Lower lobe of right lung (tissue), 2 donors: ENCODE results near the gene UBTF. TPM values are rescaled to one million over a fixed set of nuclear protein-coding genes. Genes with fewer than 3 reads are reported as not detected.

Source experiments
- ATAC-seq, 2 donors: fragments of 200-7000 bp; cut with Tn5 transposase; one replicate each; pipeline ENCODE4 v1.9.1; 2020 to 2022; ENCODE audit warnings: mild to moderate bottlenecking in 2 of 2, moderate library complexity in 2 of 2
- DNase-seq: peaks from one replicate; pipeline ENCODE4 v3.0.0-alpha.2; 2020
- H3K27ac ChIP-seq: fragments of 200-600 bp; one replicate; pipeline ENCODE4 v1.8.0; 2022
- H3K27me3 ChIP-seq: fragments of 200-600 bp; one replicate; pipeline ENCODE4 v1.8.0; 2022; ENCODE audit warnings: low read depth
- H3K36me3 ChIP-seq: fragments of 200-600 bp; one replicate; pipeline ENCODE4 v1.8.0; 2022; ENCODE audit warnings: mild to moderate bottlenecking
- H3K4me1 ChIP-seq: fragments of 200-600 bp; one replicate; pipeline ENCODE4 v1.8.0; 2022
- H3K4me3 ChIP-seq: fragments of 200-600 bp; one replicate; pipeline ENCODE4 v1.8.0; 2022; ENCODE audit warnings: mild to moderate bottlenecking
- H3K9me3 ChIP-seq: fragments of 200-600 bp; one replicate; pipeline ENCODE4 v1.8.0; 2022
- CTCF ChIP-seq: fragments of 200-600 bp; IDR thresholded peaks from one replicate; pipeline ENCODE4 v1.8.0; 2022; ENCODE audit warnings: antibody characterized with exemption, mild to moderate bottlenecking
- intact Hi-C: fragments of 100-400 bp; cut with DNase I; formaldehyde crosslinking; loops from one replicate; pipeline ENCODE4 v1.11.0; 2022
- total RNA-seq: library from RNA; stranded (reverse); fragmentation: NEBNext Ultra II Directional; extraction: Animal tissue kit (Norgen Biotek cat#: 25700); gene quantifications from one replicate; pipeline ENCODE4 v1.2.1, GENCODE V29; 2021
- donor health status: DM: no; HTN: yes; CAD: no; lungs with severe emphysema.

The UBTF gene
- total RNA-seq, 1 donor from 2014 or later, result 56.7 TPM

GRCh38 chr17:44223541-44224071, 4.1 kb upstream of the UBTF start:
- Histone ChIP-seq H3K4me3 (no peak overlapping the region), H3K27ac (no peak overlapping the region), H3K4me1 (peaks cover 18% of the 10 kb centered on the region), H3K36me3 (no peaks in the 10 kb centered on the region), H3K9me3 (no peaks in the 10 kb centered on the region), H3K27me3 (no peaks in the 10 kb centered on the region)
- DNase-seq (no peak), ATAC-seq (no peak)
- TF ChIP-seq CTCF, result no peak
- intact Hi-C loops, result no loop called here

GRCh38 chr17:44222112-44222869, 2.8 kb upstream of the UBTF start:
- no peaks in the 10 kb centered on the region for H3K9me3 ChIP-seq
- intact Hi-C loops, result no loop called here
- peaks cover 28% of the 10 kb centered on the region for H3K4me1 ChIP-seq
- ATAC-seq, result peak; percentile 57
- H3K27me3 ChIP-seq, result no peaks in the 10 kb centered on the region
- peaks cover 5% of the 10 kb centered on the region for H3K36me3 ChIP-seq
- TF ChIP-seq CTCF, result peak; percentile 17
- peak; percentile 84 for DNase-seq
- H3K4me3 ChIP-seq, result peak overlapping the region; percentile 97
- H3K27ac ChIP-seq, result peak overlapping the region; percentile 96

- H3K36me3 ChIP-seq, result peaks cover 10% of the 10 kb centered on the region
- ATAC-seq, result peak in 1 of 2 donors; percentile 0
- peak overlapping the region; percentile 96 for H3K27ac ChIP-seq
- no peaks in the 10 kb centered on the region for H3K27me3 ChIP-seq
- intact Hi-C loops, result no loop called here
- TF ChIP-seq CTCF, result no peak
- peak overlapping the region; percentile 97 for H3K4me3 ChIP-seq
- no peak for DNase-seq
- H3K4me1 ChIP-seq, result peaks cover 33% of the 10 kb centered on the region
- H3K9me3 ChIP-seq, result no peaks in the 10 kb centered on the region
Measured at GRCh38 chr17:44221862-44222111, 2.3 kb upstream of the UBTF start.

GRCh38 chr17:44221084-44221861, 1.8 kb upstream of the UBTF start:
- intact Hi-C loops, result no loop called here
- H3K36me3 ChIP-seq, result peaks cover 15% of the 10 kb centered on the region
- no peaks in the 10 kb centered on the region for H3K27me3 ChIP-seq
- no peaks in the 10 kb centered on the region for H3K9me3 ChIP-seq
- TF ChIP-seq CTCF, result no peak
- peak; percentile 49 to 61 for ATAC-seq
- DNase-seq, result peak; percentile 82
- peaks cover 38% of the 10 kb centered on the region for H3K4me1 ChIP-seq
- H3K4me3 ChIP-seq, result peak overlapping the region; percentile 97
- H3K27ac ChIP-seq, result peak overlapping the region; percentile 96

GRCh38 chr17:44220213-44221083, 973 bp upstream of the UBTF start:
- Histone ChIP-seq H3K4me1 (peaks cover 41% of the 10 kb centered on the region), H3K27ac (peak overlapping the region; percentile 96), H3K9me3 (no peaks in the 10 kb centered on the region), H3K4me3 (peak overlapping the region; percentile 97), H3K27me3 (no peaks in the 10 kb centered on the region), H3K36me3 (peaks cover 24% of the 10 kb centered on the region)
- peak; percentile 7 for TF ChIP-seq CTCF
- peak; percentile 44 to 57 for ATAC-seq
- intact Hi-C loops, result no loop called here
- DNase-seq, result peak; percentile 70
